RPMI8226 (cell line): Measurements from ENCODE around the gene PTPRK.

Source experiments
- DNase-seq: peaks from one replicate; pipeline ENCODE4 v3.0.0-alpha.2; 2015

The PTPRK gene

DNA sequence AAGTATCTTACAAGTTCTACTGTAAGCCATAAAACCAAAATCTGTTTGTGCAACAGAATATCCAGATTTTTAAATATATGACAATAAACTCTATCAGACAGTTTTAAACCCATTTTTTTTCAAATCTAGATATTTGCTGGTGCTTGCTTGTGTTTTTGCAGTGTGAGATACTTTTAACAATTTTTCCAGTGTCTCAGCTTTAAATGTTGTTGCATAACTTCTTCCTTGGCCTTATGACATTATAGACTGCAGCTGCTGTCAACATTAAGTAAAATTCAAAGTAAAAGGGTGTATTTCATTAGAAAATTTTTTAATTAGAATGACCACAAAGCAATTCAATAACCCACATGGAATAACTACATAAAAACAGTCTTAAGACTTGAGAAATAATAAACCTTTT, 139.5 kb downstream of the PTPRK start:
- DNase-seq, result no peak

DNA sequence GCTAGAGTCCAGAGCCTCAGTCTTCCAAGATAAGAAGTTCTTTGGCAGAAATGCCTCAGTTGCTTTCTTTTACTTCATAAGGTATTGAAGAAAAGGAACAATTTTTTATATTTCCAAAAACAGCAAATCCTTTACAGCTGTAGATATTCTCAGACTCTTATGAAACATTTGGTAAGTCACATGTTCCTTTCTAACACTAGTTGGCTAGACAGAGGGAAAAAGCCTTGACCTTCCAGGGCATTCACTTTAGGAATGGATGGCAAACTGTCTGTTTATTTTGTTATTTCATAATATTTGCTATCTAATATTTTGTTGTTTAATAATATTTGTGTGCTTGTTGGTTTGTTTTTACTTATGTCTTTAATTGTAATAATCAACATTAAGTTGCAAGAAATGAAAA, 140.8 kb downstream of the PTPRK start:
- DNase-seq, result no peak

DNA sequence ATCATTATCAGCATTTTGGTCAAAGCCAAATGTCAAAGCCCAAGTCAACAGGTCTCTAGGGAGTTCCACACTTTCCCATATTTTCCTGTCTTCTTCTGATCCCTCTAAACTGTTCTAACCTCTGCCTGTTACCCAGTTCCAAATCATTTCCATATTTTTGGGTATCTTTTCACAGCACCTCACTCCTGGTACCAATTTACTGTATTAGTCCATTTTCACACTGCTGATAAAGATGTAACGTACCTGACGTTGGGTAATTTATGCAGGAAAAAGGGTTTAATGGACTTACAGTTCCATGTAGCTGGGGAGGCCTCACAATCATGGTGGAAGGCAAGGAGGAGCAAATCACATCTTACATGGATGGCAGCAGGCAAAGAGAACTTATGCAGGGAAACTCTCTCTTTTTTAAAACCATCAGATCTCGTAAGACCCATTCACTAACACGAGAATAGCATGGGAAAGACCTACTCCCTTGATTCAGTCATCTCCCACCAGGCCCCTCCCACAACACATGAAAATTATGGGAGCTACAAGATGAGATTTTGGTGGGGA, 143.4 kb downstream of the PTPRK start:
- no peak for DNase-seq

DNA sequence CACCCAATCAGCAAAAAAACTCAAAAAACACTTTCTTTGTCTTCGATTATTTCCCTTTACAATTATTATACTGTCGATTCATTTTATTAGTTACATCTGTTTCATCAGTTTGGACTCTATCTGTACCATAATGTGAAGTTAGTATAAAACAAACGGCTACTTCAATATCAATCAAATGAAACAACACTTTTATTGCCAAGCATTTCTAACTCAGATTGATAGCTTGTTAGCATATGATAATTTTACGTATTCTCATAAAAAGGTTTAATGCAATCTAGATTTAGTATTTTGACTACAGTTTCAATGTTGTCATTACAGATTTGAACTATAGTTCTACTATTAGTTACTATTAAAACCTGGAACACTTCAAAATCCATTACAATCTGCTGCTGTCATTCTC, 149.3 kb downstream of the PTPRK start:
- no peak for DNase-seq

DNA sequence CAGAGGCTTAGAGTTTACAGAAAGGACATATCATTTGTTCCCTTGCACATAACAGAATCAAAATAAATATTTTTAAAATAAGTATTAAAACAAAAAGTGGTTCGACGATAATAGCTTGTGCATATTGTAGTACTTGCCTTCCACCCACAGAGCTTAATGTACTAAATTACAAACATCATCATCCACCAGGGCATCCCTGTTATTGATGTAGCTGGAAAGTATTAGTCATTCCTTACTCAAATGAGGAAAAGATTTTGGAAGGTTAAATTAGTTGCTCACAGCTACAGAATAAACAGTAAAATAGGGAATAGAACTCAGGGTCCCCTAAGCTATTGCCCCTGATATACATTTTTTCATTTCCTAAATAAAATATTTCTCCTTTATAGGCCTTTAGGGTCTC, 150.3 kb downstream of the PTPRK start:
- no peak for DNase-seq

DNA sequence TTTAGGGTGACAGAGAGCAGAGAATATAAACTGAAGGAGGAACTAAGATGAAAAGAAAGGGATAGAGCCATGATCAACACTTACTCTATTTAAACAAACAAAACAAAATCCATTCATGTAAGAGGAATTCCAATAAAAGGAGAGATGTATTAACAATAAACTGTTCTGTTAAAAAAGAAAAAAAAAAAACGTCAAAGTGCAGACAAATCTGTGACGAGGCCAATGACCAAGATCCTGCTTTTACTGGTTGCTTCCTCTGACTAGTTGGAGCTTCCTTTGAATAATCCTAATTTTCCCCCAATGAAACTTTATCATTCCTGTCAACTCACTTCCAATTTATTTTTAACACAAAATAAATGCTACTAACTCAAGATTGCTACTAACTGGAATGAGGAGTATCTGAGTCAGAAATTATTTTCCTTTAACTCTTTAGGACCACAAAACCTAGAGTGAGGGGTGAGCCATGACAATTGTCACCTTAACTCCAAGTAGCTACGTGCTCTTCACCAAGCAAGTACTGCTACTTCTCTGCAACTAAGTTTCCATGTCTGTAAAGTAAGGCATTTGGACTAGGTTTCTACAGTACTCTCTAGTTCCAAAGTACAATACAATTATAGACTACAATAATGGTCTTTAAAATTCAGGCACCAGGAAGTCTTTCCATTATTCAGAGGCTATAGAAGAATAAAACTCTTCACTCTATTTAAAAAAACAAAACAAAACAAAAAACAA, 152.0 kb downstream of the PTPRK start:
- DNase-seq, result no peak

DNA sequence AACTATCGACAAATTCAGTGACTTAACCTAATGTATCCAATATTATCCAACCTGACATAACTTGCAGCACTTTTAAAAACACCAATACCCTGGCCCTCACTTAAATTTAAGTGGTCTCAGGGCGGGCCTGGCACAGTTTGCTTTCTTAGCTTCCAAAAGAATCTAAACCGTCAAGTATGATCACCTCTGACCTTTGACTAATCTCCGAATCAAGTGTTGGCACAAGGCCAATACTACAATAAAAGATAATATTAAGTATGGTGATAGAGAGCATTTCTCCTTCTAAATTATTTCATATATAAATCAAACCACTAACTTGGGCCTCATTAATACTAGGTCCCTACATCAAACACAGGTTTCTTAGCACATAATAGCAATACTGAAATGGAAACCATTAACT, 153.0 kb downstream of the PTPRK start:
- DNase-seq, result no peak

DNA sequence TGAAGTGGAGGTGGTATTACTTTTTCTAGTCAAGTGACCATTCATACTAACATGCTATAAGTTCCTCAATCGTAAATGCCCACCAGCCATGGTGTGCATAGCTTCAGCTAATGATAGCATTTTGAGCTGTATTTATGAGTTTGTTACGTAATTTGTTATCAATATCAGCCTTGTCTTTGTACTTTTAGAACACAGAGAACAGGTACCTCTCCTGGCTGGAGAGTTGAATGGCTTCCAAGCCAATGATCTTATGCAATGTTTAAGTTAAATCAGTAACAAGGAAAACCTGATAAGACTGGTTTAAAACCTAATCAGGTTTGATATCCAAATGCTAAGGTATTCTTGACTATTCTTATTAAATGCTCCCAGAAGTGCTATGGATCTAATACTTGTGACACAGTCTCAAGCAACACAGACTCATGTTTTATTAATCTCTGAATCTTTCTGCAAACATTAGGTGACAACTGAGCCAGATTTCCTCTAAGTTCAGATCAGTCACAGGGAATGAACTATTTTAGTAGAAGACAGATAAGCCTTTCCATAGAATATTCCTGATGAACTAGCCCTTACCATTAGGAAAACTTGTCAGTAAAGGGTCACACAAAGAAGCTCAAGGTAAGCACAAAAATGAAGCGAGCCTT, 154.8 kb downstream of the PTPRK start:
- DNase-seq, result no peak

DNA sequence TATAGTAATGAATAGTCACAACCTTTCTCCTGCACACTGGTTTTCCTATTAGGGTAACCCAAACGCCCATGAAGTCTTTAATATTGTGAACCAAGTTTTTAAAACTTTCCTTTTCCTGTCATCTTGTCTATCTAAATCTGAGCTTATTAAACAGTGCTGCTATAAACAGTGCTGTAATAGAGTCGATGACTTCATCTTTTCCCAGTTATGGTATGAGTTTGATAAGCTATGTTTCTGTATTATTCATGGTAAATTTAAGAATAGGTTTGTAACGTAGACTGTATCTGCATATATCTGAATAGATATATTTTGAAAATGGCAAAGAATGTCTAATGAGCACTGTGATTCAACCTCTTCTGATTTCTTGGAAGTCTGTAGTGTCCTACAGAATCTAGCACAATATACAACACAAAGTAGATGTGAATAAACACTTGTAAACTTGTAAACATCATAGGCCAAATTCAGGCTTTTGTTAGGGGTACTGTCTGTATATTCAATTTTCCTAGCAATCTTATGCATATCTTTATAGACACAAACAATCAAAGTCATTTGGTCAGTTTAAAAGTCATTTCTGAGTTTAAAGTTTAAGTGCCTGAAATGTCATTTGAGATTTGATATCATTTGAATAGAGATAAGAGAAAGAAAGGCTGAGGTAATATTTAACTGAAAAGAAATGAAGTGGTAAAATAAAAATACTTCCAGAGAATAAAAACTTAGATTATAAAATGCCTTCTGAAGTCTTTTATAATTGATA, 155.5 kb downstream of the PTPRK start:
- no peak for DNase-seq

DNA sequence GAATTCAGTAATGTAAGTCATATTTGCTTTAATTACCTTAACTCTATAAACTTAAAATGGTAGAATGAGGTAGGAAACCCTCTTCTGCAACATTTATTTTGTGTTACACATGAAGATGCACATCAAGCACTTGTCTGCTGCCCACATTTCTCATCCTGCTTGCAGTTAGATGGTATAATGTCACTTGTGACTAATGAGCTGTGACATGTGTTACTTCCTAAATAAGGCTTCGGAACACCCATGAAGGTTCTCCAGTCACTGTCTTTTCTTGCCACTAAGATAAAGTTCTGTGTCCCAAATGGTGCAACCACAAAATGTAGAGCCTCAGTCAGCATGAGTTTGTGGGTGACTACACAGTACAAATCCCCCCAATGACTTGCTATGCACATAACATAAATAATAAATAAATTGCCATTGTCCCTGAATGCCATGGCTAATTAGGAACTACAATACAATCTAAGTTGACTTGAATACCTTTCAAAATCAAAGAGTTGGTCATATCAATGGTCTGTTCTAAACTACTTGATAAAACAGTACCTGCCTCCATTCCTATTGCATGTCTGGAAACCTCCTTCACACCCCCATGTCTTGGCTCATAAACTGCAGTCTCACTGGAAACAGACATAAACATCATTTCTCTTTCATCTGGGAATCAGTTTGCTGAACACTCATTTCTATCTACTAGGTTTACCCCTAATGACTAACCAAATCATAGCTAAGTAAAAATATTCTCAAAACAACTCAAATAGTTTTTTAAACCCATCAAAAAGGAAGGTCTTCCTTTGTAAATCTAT, 157.2 kb downstream of the PTPRK start:
- no peak for DNase-seq

DNA sequence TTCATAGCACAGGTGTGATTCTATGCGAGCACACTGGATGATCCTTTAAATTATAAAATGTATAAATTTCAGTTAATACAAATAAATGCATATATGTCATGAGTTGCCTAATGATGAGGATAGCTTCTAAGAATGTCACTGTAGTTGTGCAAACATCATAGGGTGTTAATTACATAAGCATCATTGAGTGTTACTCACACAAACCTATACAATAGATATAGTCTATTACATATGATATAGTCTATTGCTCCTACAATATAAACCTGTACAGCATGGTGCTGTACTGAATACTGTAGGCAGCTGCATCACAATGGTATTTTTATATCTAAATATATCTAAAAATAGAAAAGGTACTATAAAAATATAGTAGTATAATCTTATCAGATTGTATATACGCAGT, 159.0 kb downstream of the PTPRK start:
- DNase-seq, result no peak

DNA sequence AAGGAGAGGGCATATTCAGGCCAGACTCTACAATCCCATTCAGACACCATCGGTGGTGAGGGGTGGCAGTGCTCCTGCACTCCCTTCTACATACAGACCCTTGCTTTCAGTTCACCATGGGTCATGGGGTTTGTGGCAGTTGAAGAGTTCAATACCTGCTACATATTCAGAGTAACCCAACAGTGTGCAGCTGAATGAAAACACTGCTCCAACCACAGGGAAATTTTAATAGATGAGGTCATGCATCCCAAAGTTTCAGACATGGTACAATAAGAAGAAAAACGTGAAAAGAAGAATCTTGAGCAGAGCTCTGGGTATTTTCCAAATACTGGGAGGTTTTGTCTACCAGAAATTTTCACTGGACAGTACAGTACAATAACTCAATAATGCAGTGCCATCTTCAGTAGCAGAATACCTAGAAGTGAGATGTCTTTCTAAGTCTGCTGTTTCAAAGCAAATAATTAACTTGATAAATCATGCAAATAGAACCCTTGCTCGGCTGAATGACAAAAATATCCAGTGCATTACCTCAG, 162.1 kb downstream of the PTPRK start:
- DNase-seq, result no peak

DNA sequence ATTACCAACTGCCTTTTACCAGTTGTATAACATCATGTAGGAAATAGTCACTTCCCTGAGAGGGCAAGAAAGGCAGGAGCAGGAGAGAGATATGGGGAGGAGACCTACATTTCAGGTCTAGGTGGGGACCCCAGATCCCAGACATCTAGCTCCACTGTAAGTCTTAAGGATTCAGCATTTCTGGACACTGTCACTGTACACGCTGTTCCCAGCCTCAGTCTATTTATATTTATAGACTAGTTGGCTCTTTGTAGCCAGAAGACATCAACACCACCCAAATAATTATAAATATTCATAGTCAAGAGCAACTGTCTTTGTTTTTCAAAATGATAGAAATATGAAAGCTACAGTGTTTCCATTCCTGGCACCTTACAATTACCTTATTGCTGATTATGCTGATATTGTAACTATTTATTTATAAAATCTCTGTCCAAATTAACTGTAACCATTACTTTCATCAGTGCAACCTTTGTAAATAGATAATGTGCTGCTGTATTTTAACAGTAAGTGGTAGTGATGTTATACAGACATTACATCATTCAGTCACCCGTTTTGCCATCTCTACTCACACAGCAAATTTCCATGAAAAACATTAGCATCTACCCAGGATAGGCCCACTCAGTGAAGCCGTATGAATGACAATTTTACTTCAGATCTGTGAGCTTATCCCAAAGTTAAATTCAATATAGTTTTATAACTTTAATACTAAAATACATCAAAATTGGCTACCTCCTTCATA, 162.8 kb downstream of the PTPRK start:
- DNase-seq, result no peak

DNA sequence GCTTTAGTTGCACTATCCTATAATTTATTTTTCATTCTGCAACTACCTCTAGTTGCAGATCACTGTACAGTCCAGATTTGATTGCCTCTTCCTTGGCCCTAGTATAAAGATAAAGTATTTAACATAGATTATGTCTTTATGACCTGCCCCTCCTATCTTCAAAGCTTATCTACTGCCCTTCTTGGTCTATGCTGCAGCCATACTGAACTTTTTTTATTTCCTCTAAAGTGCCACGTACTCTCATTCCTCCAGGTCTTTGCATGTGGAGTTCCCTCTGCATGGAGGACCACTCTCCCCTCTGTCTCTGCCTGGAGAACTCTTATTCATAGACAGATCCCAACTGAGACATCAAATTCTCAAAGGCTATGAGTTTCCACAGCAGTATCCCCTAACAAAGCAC, 168.0 kb downstream of the PTPRK start:
- DNase-seq, result no peak

DNA sequence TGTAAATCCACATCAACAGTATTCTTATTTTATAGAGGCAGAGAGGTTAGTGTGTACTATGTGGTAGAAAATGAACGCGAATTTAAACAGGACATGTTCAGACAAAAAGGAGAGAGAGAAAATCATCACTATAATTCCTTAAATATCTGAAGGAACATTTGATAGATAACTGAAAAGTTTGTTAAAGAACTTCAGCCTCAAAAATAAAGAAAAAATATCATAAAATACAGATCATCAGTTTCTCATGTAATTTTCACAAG, 169.2 kb downstream of the PTPRK start:
- DNase-seq, result no peak

DNA sequence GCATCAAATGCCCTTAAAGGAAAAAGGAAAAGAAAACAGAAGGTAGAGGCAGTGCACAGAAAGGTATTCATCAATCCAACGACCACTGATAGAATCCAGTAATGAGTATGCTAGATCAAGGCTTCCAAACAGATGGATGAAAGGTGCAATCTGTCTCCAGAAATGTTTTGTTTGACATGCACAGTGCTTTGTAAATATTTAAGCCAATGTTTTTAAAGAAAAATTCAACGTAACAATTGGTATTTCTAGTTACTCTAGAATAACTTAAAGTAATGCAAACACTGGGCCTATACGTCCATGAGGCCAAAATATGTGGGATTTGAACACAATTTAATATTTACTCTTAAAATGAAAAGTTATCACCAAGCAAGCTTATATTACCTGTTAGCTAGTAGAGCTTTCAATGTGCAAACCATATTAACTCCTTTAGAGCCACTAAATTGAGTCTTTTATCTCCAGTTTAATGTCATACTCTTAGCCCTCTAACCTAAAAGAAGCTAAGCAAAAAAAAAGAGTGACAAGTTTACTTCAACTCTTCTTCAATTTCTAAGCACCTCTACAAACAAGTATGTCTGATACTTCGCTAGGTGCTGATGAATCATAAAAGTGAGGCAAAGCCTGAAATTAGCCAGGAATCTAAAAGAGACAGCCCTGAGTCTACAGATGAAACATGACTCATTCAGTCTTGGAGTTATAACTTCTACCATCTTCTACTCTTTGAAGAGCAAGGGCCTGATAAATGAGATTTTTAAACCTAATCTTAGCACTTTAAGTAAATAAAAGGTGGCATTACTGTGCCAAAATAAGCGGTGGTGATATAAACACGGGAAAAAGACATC, 169.8 kb downstream of the PTPRK start:
- DNase-seq, result no peak

DNA sequence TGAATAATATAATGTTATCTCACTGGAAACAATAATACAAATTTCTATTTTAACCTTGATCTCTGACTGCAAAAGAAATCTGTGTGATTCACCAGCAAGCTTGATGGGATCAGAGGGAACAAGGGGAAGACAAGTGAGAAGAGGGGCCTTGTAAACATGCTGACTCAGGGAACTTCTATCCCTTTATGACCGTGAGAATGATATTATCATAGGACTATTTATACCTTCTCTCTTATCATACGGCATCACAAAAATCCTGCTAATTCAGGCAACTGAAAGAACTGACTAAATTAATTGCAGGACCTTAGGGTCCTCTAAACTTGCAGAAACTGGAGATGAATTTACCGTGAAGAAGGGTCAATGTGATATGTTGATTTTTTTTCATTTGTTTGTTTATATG, 173.3 kb downstream of the PTPRK start:
- no peak for DNase-seq

DNA sequence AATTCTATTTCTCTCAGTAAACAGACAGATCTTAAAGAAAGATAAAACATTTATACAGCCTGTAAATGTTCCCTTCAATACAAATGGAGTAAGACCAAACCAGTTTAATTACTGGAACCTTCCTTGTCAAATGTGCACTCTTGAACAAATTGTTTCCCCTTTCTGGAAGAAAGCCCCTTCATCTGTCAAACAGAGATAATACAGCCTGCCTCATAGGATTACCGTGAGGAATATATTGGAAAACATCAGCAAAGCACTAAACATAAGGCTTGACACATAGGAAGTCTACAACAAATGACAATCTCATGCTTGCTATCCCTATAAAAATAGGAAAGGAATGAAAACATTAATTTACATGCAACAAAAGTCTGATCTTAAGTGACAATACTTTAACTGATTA, 173.8 kb downstream of the PTPRK start:
- DNase-seq, result no peak

DNA sequence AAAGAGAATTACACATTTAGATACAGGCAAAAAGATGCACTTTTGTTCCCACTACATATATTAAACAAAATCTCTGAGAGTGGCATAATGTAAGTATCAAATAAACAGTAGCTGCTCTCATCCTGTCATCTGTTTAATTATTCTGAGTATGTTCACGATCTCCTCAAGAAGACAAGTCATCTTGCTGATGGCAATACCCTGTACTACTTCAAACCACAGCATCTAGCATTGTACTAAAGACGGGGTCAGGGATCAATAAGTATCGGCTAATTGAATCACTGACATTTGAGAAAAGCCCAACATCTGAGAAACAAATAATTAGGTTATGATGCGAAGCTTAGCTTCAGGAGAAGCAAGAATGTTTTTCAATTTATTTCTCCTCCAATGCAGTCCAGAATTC, 175.1 kb downstream of the PTPRK start:
- DNase-seq, result no peak

DNA sequence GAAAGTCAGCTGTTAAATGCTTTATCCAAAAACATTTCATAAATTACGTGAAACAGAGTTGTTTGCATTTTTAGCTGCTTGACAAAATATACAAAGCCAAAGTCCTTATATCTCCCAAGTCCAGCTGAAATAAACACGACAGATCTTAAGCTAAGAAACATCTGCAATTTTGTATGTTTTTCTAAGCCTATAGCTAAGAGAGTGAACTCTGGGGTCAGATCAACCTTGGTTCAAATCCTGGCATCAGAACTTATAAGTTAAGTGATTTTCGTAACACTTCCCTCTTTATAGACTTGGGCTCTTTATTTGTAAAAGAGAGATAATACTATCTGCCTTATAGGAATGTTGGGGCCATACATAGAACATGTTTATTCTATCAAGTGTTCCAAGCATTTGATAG, 176.7 kb downstream of the PTPRK start:
- no peak for DNase-seq
